HEK293T (cell line): ENCODE data around the gene DDX20.

Source experiments
- ARNT ChIP-seq: fragments of 450-650 bp; IDR thresholded peaks from 2 replicates; pipeline ENCODE4 v1.6.1; 2017; ENCODE audit warnings: mild to moderate bottlenecking
- BHLHE40 ChIP-seq: fragments of 450-650 bp; IDR thresholded peaks from 2 replicates; pipeline ENCODE4 v1.6.1; 2016; ENCODE audit warnings: mild to moderate bottlenecking, moderate library complexity, borderline replicate concordance
- CTBP1 ChIP-seq: fragments of 450-650 bp; IDR thresholded peaks from 2 replicates; pipeline ENCODE4 v1.6.1; 2016; ENCODE audit warnings: borderline replicate concordance
- ELF4 ChIP-seq: fragments of 450-650 bp; IDR thresholded peaks from 2 replicates; pipeline ENCODE4 v1.6.1; 2017; ENCODE audit warnings: antibody characterized with exemption
- FOXA1 ChIP-seq: fragments of 450-650 bp; IDR thresholded peaks from 2 replicates; pipeline ENCODE4 v1.6.1; 2016; ENCODE audit warnings: mild to moderate bottlenecking
- FOXM1 ChIP-seq: fragments of 450-650 bp; IDR thresholded peaks from 2 replicates; pipeline ENCODE4 v1.6.1; 2017; ENCODE audit warnings: mild to moderate bottlenecking, borderline replicate concordance
- L3MBTL2 ChIP-seq: fragments of 450-650 bp; conservative IDR thresholded peaks from 2 replicates; pipeline ENCODE4 v1.6.1; 2016; ENCODE audit warnings: mild to moderate bottlenecking
- NFRKB ChIP-seq: fragments of 450-650 bp; IDR thresholded peaks from 2 replicates; pipeline ENCODE4 v1.6.1; 2016; ENCODE audit warnings: mild to moderate bottlenecking, moderate library complexity
- PKNOX1 ChIP-seq: fragments of 450-650 bp; IDR thresholded peaks from 2 replicates; pipeline ENCODE4 v1.6.1; 2016
- SP1 ChIP-seq: fragments of 450-650 bp; IDR thresholded peaks from 2 replicates; pipeline ENCODE4 v1.6.1; 2017
- TARDBP ChIP-seq: fragments of 450-650 bp; IDR thresholded peaks from 2 replicates; pipeline ENCODE4 v1.6.1; 2016
- ZNF384 ChIP-seq: fragments of 450-650 bp; IDR thresholded peaks from 2 replicates; pipeline ENCODE4 v1.6.1; 2016

GRCh38 chr1:111717450-111717849 is 38.3 kb upstream of the DDX20 start:
- no peak for TF ChIP-seq FOXM1
- TF ChIP-seq SP1 = no peak
- TF ChIP-seq CTBP1 = no peak
- no peak for TF ChIP-seq ELF4
- TF ChIP-seq FOXA1 = no peak
- TF ChIP-seq ARNT = no peak
- TF ChIP-seq PKNOX1 = no peak
- TF ChIP-seq TARDBP = no peak
- TF ChIP-seq L3MBTL2 = no peak
- no peak for TF ChIP-seq NFRKB
- TF ChIP-seq ZNF384 = no peak
- TF ChIP-seq BHLHE40 = no peak
